Raji (cell line): ENCODE measurements around the gene ARMH2.

Source experiments
- POLR2A ChIP-seq: IDR thresholded peaks from 2 replicates; pipeline ENCODE4 v1.6.1; 2011; ENCODE audit warnings: low read depth, low read length, control low read depth; ENCODE audit not compliant: insufficient read depth

Gene ARMH2

GRCh38 chr6:24779416-24780016, 19.2 kb downstream of the ARMH2 start:
- TF ChIP-seq POLR2A = no peak

GRCh38 chr6:24778878-24779277, 19.8 kb downstream of the ARMH2 start:
- no peak for TF ChIP-seq POLR2A

- TF ChIP-seq POLR2A = no peak
Measured at GRCh38 chr6:24778121-24778520, 20.6 kb downstream of the ARMH2 start.

- no peak for TF ChIP-seq POLR2A
Measured at GRCh38 chr6:24777227-24777626, 21.5 kb downstream of the ARMH2 start.

- TF ChIP-seq POLR2A = no peak
Measured at GRCh38 chr6:24775520-24776058, 23.1 kb downstream of the ARMH2 start.

- TF ChIP-seq POLR2A = peak; percentile 98
Measured at GRCh38 chr6:24774696-24775519, 23.8 kb downstream of the ARMH2 start, which contains the start of gene GMNN. TSS of gene GMNN (plus strand) at chr6:24774937. CDS start at chr6:24777247, 2,310 bp downstream.

GRCh38 chr6:24768361-24768760, 30.4 kb downstream of the ARMH2 start:
- no peak for TF ChIP-seq POLR2A

- TF ChIP-seq POLR2A = no peak
Measured at GRCh38 chr6:24766680-24767462, 31.8 kb downstream of the ARMH2 start.

GRCh38 chr6:24763578-24763977, 35.1 kb downstream of the ARMH2 start:
- TF ChIP-seq POLR2A = no peak

GRCh38 chr6:24761851-24762250, 36.9 kb downstream of the ARMH2 start:
- TF ChIP-seq POLR2A = no peak

- no peak for TF ChIP-seq POLR2A
Measured at GRCh38 chr6:24761193-24761835, 37.4 kb downstream of the ARMH2 start.

GRCh38 chr6:24760210-24760609, 38.5 kb downstream of the ARMH2 start:
- TF ChIP-seq POLR2A = no peak

- no peak for TF ChIP-seq POLR2A
Measured at GRCh38 chr6:24759718-24760117, 39.0 kb downstream of the ARMH2 start.

GRCh38 chr6:24757611-24758010, 41.1 kb downstream of the ARMH2 start:
- TF ChIP-seq POLR2A = no peak

- TF ChIP-seq POLR2A = no peak
Measured at GRCh38 chr6:24755279-24755678, 43.4 kb downstream of the ARMH2 start.
